ENCODE results near the gene DDI2. TPM values are rescaled to one million over a fixed set of nuclear protein-coding genes. Genes with fewer than 3 reads are reported as not detected.

The DDI2 gene
- polyA plus RNA-seq, 1 experiment: 7.8 TPM

GRCh38 chr1:15579683-15580047 is 37.6 kb upstream of the DDI2 start:
- POLR2A ChIA-PET: interaction anchor here (0.7 kb wide), 2 partner anchors 19 to 23 kb away, joined by 4 to 10 read pairs; no protein-coding TSS in a partner anchor
- Histone ChIP-seq H3K27ac (ENCODE audit: low read depth, low read length) (no peak overlapping the region), H3K9me3 (ENCODE audit: control insufficient read depth, insufficient read depth, low read length) (no peaks in the 10 kb centered on the region), H3K27me3 (ENCODE audit: control insufficient read depth, insufficient read depth, low read length) (no peaks in the 10 kb centered on the region), H3K4me3 (ENCODE audit: low read depth, low read length) (no peak overlapping the region)
- DNase-seq (ENCODE audit: low read depth, low spot score): no peak
- CTCF ChIA-PET: no interaction called here
- no peak for TF ChIP-seq CTCF (IDR thresholded peaks at IDR 0.05; ENCODE audit: low read depth, low read length)

GRCh38 chr1:15583016-15583706 is 34.1 kb upstream of the DDI2 start:
- Histone ChIP-seq H3K9me3 (ENCODE audit: control insufficient read depth, insufficient read depth, low read length) (no peaks in the 10 kb centered on the region), H3K27ac (ENCODE audit: low read depth, low read length) (no peak overlapping the region), H3K27me3 (ENCODE audit: control insufficient read depth, insufficient read depth, low read length) (no peaks in the 10 kb centered on the region), H3K4me3 (ENCODE audit: low read depth, low read length) (no peak overlapping the region)
- POLR2A ChIA-PET: no interaction called here
- DNase-seq (ENCODE audit: low read depth, low spot score): no peak
- no peak for TF ChIP-seq CTCF (IDR thresholded peaks at IDR 0.05; ENCODE audit: low read depth, low read length)
- CTCF ChIA-PET: no interaction called here

GRCh38 chr1:15584489-15585363 is 32.5 kb upstream of the DDI2 start, which contains the start of gene AGMAT:
Gene AGMAT (minus strand): TSS chr1:15585051. CDS start chr1:15584967, 84 bp downstream.
- Histone ChIP-seq H3K4me3 (ENCODE audit: low read depth, low read length) (peak within 1 kb of the TSS; percentile 47), H3K9me3 (ENCODE audit: control insufficient read depth, insufficient read depth, low read length) (no peaks in the 10 kb centered on the region), H3K27ac (ENCODE audit: low read depth, low read length) (no peak within 1 kb of the TSS), H3K27me3 (ENCODE audit: control insufficient read depth, insufficient read depth, low read length) (no peaks in the 10 kb centered on the region)
- no peak for DNase-seq (ENCODE audit: low read depth, low spot score)
- POLR2A ChIA-PET: no interaction called here
- CTCF ChIA-PET: interaction anchor here (1.5 kb wide), 1 partner anchor 12 kb away, joined by 4 read pairs; no protein-coding TSS in a partner anchor
- TF ChIP-seq CTCF (IDR thresholded peaks at IDR 0.05; ENCODE audit: low read depth, low read length): peak; percentile 43

GRCh38 chr1:15592285-15592684 is 25.0 kb upstream of the DDI2 start:
- TF ChIP-seq CTCF (IDR thresholded peaks at IDR 0.05; ENCODE audit: low read depth, low read length): no peak
- no peak for DNase-seq (ENCODE audit: low read depth, low spot score)
- Histone ChIP-seq H3K27ac (ENCODE audit: low read depth, low read length) (no peak overlapping the region), H3K9me3 (ENCODE audit: control insufficient read depth, insufficient read depth, low read length) (no peaks in the 10 kb centered on the region), H3K27me3 (ENCODE audit: control insufficient read depth, insufficient read depth, low read length) (peaks cover 2% of the 10 kb centered on the region), H3K4me3 (ENCODE audit: low read depth, low read length) (no peak overlapping the region)
- ChIA-PET CTCF (interaction anchor here (0.6 to 1.7 kb wide), 2 partner anchors 149 to 224 kb away, joined by 4 to 8 read pairs; no protein-coding TSS in a partner anchor), POLR2A (no interaction called here)
